WI38 (cell line): ENCODE measurements around the gene GNE.
"Not testable (repeated sequence)": the region's sequence is repeated elsewhere in the genome, so short reads cannot be mapped to it uniquely, and the experiment has no call there.

Experiments
- H3K4me3 ChIP-seq: 2 replicates; pipeline ENCODE4 v1.5.1; 2011; ENCODE audit warnings: low read depth, mild to moderate bottlenecking, control low read depth, low read length
- CTCF ChIP-seq: IDR thresholded peaks from 2 replicates; pipeline ENCODE4 v1.5.1; 2012; ENCODE audit warnings: low read depth, mild to moderate bottlenecking, control low read depth, low read length

GNE gene

GRCh38 chr9:36258208-36258995, at the start of gene GNE:
GNE (minus strand) TSS chr9:36258448; CDS start chr9:36249355, 9,093 bp downstream.
- TF ChIP-seq CTCF = no peak
- H3K4me3 ChIP-seq = peak within 1 kb of the TSS; percentile 79

GRCh38 chr9:36306471-36307306, 48.4 kb upstream of the GNE start:
- no peak for TF ChIP-seq CTCF
- H3K4me3 ChIP-seq = no peak overlapping the region

GRCh38 chr9:36304366-36304765, 46.1 kb upstream of the GNE start:
- not testable (repeated sequence) for H3K4me3 ChIP-seq

GRCh38 chr9:36301227-36301626, 43.0 kb upstream of the GNE start:
- TF ChIP-seq CTCF = no peak
- H3K4me3 ChIP-seq = no peak overlapping the region

GRCh38 chr9:36298566-36298965, 40.3 kb upstream of the GNE start:
- H3K4me3 ChIP-seq = no peak overlapping the region
- TF ChIP-seq CTCF = no peak

GRCh38 chr9:36297798-36298197, 39.5 kb upstream of the GNE start:
- no peak overlapping the region for H3K4me3 ChIP-seq
- TF ChIP-seq CTCF = no peak

- H3K4me3 ChIP-seq = not testable (repeated sequence)
These were observed 36.7 kb upstream of the GNE start for GRCh38 chr9:36294996-36295395.

GRCh38 chr9:36293918-36294317, 35.7 kb upstream of the GNE start:
- TF ChIP-seq CTCF = no peak
- H3K4me3 ChIP-seq = no peak overlapping the region
